H9 (cell line): ENCODE data around the gene TMEM151A. TPM values are rescaled to one million over a fixed set of nuclear protein-coding genes. Genes with fewer than 3 reads are reported as not detected.

Experiments used
- DNase-seq: peaks from one replicate; pipeline ENCODE4 v3.0.0-alpha.2; 2017
- H2AFZ ChIP-seq: one replicate; pipeline ENCODE4 v1.6.1; 2013; ENCODE audit warnings: mild to moderate bottlenecking, low read length, control low read depth, moderate library complexity
- H2AK5ac ChIP-seq: 2 replicates; pipeline ENCODE4 v1.6.1; 2013; ENCODE audit warnings: low read length, control low read depth, mixed read lengths; ENCODE audit not compliant: insufficient read length
- H2BK120ac ChIP-seq: one replicate; pipeline ENCODE4 v1.6.1; 2013; ENCODE audit warnings: low read depth, mild to moderate bottlenecking, low read length, control low read depth, inconsistent platforms; ENCODE audit not compliant: poor library complexity, severe bottlenecking
- H2BK12ac ChIP-seq: 2 replicates; pipeline ENCODE4 v1.6.1; 2013; ENCODE audit warnings: low read length, control low read depth, mixed read lengths, low read depth; ENCODE audit not compliant: insufficient read length
- H2BK15ac ChIP-seq: 2 replicates; pipeline ENCODE4 v1.6.1; 2013; ENCODE audit warnings: low read depth, low read length, control low read depth
- H2BK20ac ChIP-seq: one replicate; pipeline ENCODE4 v1.6.1; 2013; ENCODE audit warnings: low read depth, mild to moderate bottlenecking, low read length, control low read depth, inconsistent platforms; ENCODE audit not compliant: poor library complexity, severe bottlenecking
- H2BK5ac ChIP-seq: 2 replicates; pipeline ENCODE4 v1.6.1; 2013; ENCODE audit warnings: low read length, control low read depth, mixed read lengths; ENCODE audit not compliant: insufficient read length
- H3K14ac ChIP-seq: 2 replicates; pipeline ENCODE4 v1.6.1; 2013; ENCODE audit warnings: low read length, control low read depth; ENCODE audit not compliant: insufficient read depth
- H3K18ac ChIP-seq: 2 replicates; pipeline ENCODE4 v1.6.1; 2013; ENCODE audit warnings: low read depth, mild to moderate bottlenecking, mixed read lengths, low read length, control low read depth; ENCODE audit not compliant: insufficient read length
- H3K23ac ChIP-seq: 2 replicates; pipeline ENCODE4 v1.6.1; 2013; ENCODE audit warnings: low read length, control low read depth, mixed read lengths, low read depth; ENCODE audit not compliant: insufficient read length
- H3K23me2 ChIP-seq: 2 replicates; pipeline ENCODE4 v1.6.1; 2013; ENCODE audit warnings: low read depth, mild to moderate bottlenecking, mixed read lengths, low read length, control low read depth; ENCODE audit not compliant: insufficient read length, poor library complexity, severe bottlenecking
- H3K27ac ChIP-seq: 2 replicates; pipeline ENCODE4 v1.5.1; 2013; ENCODE audit warnings: low read length, control low read depth, mixed read lengths, low read depth; ENCODE audit not compliant: insufficient read length
- H3K27me3 ChIP-seq: 2 replicates; pipeline ENCODE4 v1.6.1; 2013; ENCODE audit warnings: low read length, control low read depth, inconsistent platforms; ENCODE audit not compliant: insufficient read depth
- H3K4ac ChIP-seq: 2 replicates; pipeline ENCODE4 v1.6.1; 2013; ENCODE audit warnings: low read depth, mild to moderate bottlenecking, control low read depth, inconsistent platforms, low read length, moderate library complexity
- H3K4me1 ChIP-seq: 2 replicates; pipeline ENCODE4 v1.6.1; 2013; ENCODE audit warnings: low read length, control low read depth, inconsistent platforms; ENCODE audit not compliant: insufficient read depth
- H3K4me2 ChIP-seq: 2 replicates; pipeline ENCODE4 v1.6.1; 2013; ENCODE audit warnings: low read length, control low read depth, mixed read lengths; ENCODE audit not compliant: insufficient read length, insufficient read depth
- H3K56ac ChIP-seq: 2 replicates; pipeline ENCODE4 v1.6.1; 2013; ENCODE audit warnings: low read depth, mild to moderate bottlenecking, mixed read lengths, low read length, control low read depth; ENCODE audit not compliant: insufficient read length
- H3K79me1 ChIP-seq: 2 replicates; pipeline ENCODE4 v1.6.1; 2013; ENCODE audit warnings: low read depth, mild to moderate bottlenecking, moderate library complexity, low read length, control low read depth, inconsistent platforms; ENCODE audit not compliant: insufficient read depth, poor library complexity, severe bottlenecking
- H3K79me2 ChIP-seq: 2 replicates; pipeline ENCODE4 v1.6.1; 2013; ENCODE audit warnings: low read length, control low read depth, inconsistent platforms; ENCODE audit not compliant: insufficient read depth
- H3K9ac ChIP-seq: 2 replicates; pipeline ENCODE4 v1.6.1; 2013; ENCODE audit warnings: low read length, control low read depth, mixed read lengths; ENCODE audit not compliant: insufficient read length; ENCODE audit errors: extremely low read depth
- H3K9me3 ChIP-seq: one replicate; pipeline ENCODE4 v1.6.1; 2013; ENCODE audit warnings: low read depth, low read length, inconsistent platforms; ENCODE audit not compliant: control insufficient read depth
- H3T11ph ChIP-seq: one replicate; pipeline ENCODE4 v1.6.1; 2013; ENCODE audit warnings: mild to moderate bottlenecking, low read length, control low read depth, inconsistent platforms
- H4K20me1 ChIP-seq: one replicate; pipeline ENCODE4 v1.6.1; 2013; ENCODE audit not compliant: control insufficient read depth, insufficient read length, insufficient read depth
- H4K5ac ChIP-seq: 2 replicates; pipeline ENCODE4 v1.6.1; 2013; ENCODE audit warnings: low read depth, mild to moderate bottlenecking, mixed read lengths, low read length, control low read depth; ENCODE audit not compliant: insufficient read length
- H4K8ac ChIP-seq: replicated peaks from 2 replicates; pipeline ENCODE4 v1.6.1; 2013; ENCODE audit warnings: low read length, control low read depth, mixed read lengths, low read depth; ENCODE audit not compliant: insufficient read length
- H4K91ac ChIP-seq: 2 replicates; pipeline ENCODE4 v1.6.1; 2013; ENCODE audit warnings: low read depth, mild to moderate bottlenecking, moderate library complexity, mixed read lengths, low read length, control low read depth; ENCODE audit not compliant: insufficient read length
- H3K27ac Mint-ChIP-seq, 3 experiments: 2 replicates in 2 of 3; 3 replicates in 1 of 3; pipeline ENCODE4 v1.8.0; 2020 to 2021; ENCODE audit warnings: mixed read lengths in 3 of 3, mild to moderate bottlenecking in 1 of 3, moderate library complexity in 1 of 3
- H3K27me3 Mint-ChIP-seq: 2 replicates; pipeline ENCODE4 v1.8.0; 2021; ENCODE audit warnings: low read depth, mild to moderate bottlenecking, moderate library complexity, mixed read lengths
- H3K36me3 Mint-ChIP-seq, 3 experiments: 2 replicates in 2 of 3; 3 replicates in 1 of 3; pipeline ENCODE4 v1.8.0; 2020 to 2021; ENCODE audit warnings: low read depth in 3 of 3, mixed read lengths in 3 of 3; ENCODE audit not compliant: insufficient read depth in 1 of 3
- H3K4me1 Mint-ChIP-seq, 2 experiments: 2 replicates each; pipeline ENCODE4 v1.8.0; 2020; ENCODE audit warnings: mixed read lengths in 2 of 2
- H3K4me3 Mint-ChIP-seq, 2 experiments: 2 replicates in 1 of 2; 3 replicates in 1 of 2; pipeline ENCODE4 v1.8.0; 2020 to 2021; ENCODE audit warnings: mild to moderate bottlenecking in 2 of 2, mixed read lengths in 2 of 2, moderate library complexity in 1 of 2
- H3K9me3 Mint-ChIP-seq, 2 experiments: 2 replicates in 1 of 2; 3 replicates in 1 of 2; pipeline ENCODE4 v1.8.0; 2020; ENCODE audit warnings: mild to moderate bottlenecking in 2 of 2, mixed read lengths in 2 of 2, moderate library complexity in 1 of 2
- WGBS: extraction: QIAGEN DNeasy Blood & Tissue Kit; methylation state at CpG from one replicate; pipeline ENCODE4 v1.1.7; 2013; ENCODE audit warnings: missing lambda C conversion rate, low lambda C conversion rate, mixed read lengths; ENCODE audit not compliant: insufficient read length; ENCODE audit errors: extremely low coverage; 5-methylcytosine and 5-hydroxymethylcytosine counted together
- total RNA-seq: library from RNA; stranded (reverse); gene quantifications from 2 replicates; pipeline ENCODE4 v1.2.1, GENCODE V29; 2021
- TF ChIP-seq, protein P1 (sequence below): fragments of 200-600 bp; sonication (generic); conservative IDR thresholded peaks from 3 replicates; pipeline ENCODE4 v1.8.0; 2021; ENCODE audit warnings: antibody characterized with exemption, mild to moderate bottlenecking

The TMEM151A gene
- total RNA-seq, 1 experiment from 2014 or later = 1.2 TPM

DNA sequence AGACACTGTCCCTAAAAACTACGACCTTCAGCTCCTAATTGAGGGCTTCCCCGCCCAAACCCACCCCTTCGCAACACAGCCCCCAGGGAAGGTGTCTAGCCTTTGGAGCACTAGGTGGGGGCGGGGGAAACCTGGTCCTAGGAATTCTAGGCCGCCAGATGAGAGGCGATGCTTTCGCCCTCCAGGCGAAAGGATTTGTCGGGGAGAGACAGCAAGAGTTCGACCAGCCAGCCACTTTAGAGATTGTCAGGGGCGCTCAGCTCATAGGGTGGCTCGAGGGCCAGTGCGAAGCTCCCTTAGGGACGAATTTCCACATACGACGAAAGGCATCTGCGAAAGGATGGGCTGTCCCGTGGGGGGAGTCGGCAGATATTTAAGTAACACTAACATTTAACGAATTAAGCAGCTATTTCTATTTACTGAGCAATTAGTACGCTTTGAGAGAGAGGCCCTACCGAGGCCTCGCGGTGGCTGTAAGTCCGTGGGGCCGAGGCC, 19.8 kb downstream of the TMEM151A start:
- H4K5ac ChIP-seq = no peak overlapping the region
- H3K4ac ChIP-seq = no peak overlapping the region
- no peak overlapping the region for H4K91ac ChIP-seq
- Mint-ChIP-seq H3K36me3 (no peaks in the 10 kb centered on the region; a peak in 1 of 7 replicates), H3K9me3 (no peaks in the 10 kb centered on the region; a peak in 1 of 5 replicates), H3K27ac (peak overlapping the region; percentile 91 to 99 (median 98)), H3K4me3 (peak overlapping the region; percentile 78 to 86), H3K4me1 (peaks cover 10 to 19% of the 10 kb centered on the region in 2 experiments), H3K27me3 (peaks cover 26% of the 10 kb centered on the region)
- H2BK20ac ChIP-seq = no peak overlapping the region
- no peaks in the 10 kb centered on the region for H3K4me1 ChIP-seq
- no peak overlapping the region for H3K18ac ChIP-seq
- H2AFZ ChIP-seq = no peak overlapping the region
- H3K9me3 ChIP-seq = no peaks in the 10 kb centered on the region
- no peak overlapping the region for H2BK120ac ChIP-seq
- H2AK5ac ChIP-seq = no peak overlapping the region
- no CpG with 5 or more reads among the region's 26 CpGs for WGBS
- no peak overlapping the region for H2BK12ac ChIP-seq
- no peak overlapping the region for H2BK15ac ChIP-seq
- no peak overlapping the region for H2BK5ac ChIP-seq
- no peak overlapping the region for H3K9ac ChIP-seq
- H3K27me3 ChIP-seq = no peaks in the 10 kb centered on the region
- H3K27ac ChIP-seq = no peak overlapping the region
- H3K4me2 ChIP-seq = peak overlapping the region; percentile 48
- H3T11ph ChIP-seq = no peak overlapping the region
- TF ChIP-seq, protein P1, sequence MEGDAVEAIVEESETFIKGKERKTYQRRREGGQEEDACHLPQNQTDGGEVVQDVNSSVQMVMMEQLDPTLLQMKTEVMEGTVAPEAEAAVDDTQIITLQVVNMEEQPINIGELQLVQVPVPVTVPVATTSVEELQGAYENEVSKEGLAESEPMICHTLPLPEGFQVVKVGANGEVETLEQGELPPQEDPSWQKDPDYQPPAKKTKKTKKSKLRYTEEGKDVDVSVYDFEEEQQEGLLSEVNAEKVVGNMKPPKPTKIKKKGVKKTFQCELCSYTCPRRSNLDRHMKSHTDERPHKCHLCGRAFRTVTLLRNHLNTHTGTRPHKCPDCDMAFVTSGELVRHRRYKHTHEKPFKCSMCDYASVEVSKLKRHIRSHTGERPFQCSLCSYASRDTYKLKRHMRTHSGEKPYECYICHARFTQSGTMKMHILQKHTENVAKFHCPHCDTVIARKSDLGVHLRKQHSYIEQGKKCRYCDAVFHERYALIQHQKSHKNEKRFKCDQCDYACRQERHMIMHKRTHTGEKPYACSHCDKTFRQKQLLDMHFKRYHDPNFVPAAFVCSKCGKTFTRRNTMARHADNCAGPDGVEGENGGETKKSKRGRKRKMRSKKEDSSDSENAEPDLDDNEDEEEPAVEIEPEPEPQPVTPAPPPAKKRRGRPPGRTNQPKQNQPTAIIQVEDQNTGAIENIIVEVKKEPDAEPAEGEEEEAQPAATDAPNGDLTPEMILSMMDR = no peak; the same call in 2 of the 3 replicates
- H3K23ac ChIP-seq = no peak overlapping the region
- H3K79me1 ChIP-seq = no peaks in the 10 kb centered on the region
- no peak overlapping the region for H3K14ac ChIP-seq
- no peak overlapping the region for H4K8ac ChIP-seq
- no peak for DNase-seq
- no peaks in the 10 kb centered on the region for H3K79me2 ChIP-seq
- no peaks in the 10 kb centered on the region for H4K20me1 ChIP-seq
- H3K56ac ChIP-seq = no peak overlapping the region
- H3K23me2 ChIP-seq = peaks cover 12% of the 10 kb centered on the region
